HG02798 (cell line): ENCODE measurements around the gene WNT9A.
"Not testable (repeated sequence)": the region's sequence is repeated elsewhere in the genome, so short reads cannot be mapped to it uniquely, and the experiment has no call there.

Experiments used
- ATAC-seq: cut with Tn5 transposase; IDR thresholded peaks from one replicate; pipeline ENCODE4 v1.9.1; 2021; ENCODE audit warnings: mild to moderate bottlenecking; ENCODE audit not compliant: unreplicated experiment, poor library complexity

Gene WNT9A

DNA sequence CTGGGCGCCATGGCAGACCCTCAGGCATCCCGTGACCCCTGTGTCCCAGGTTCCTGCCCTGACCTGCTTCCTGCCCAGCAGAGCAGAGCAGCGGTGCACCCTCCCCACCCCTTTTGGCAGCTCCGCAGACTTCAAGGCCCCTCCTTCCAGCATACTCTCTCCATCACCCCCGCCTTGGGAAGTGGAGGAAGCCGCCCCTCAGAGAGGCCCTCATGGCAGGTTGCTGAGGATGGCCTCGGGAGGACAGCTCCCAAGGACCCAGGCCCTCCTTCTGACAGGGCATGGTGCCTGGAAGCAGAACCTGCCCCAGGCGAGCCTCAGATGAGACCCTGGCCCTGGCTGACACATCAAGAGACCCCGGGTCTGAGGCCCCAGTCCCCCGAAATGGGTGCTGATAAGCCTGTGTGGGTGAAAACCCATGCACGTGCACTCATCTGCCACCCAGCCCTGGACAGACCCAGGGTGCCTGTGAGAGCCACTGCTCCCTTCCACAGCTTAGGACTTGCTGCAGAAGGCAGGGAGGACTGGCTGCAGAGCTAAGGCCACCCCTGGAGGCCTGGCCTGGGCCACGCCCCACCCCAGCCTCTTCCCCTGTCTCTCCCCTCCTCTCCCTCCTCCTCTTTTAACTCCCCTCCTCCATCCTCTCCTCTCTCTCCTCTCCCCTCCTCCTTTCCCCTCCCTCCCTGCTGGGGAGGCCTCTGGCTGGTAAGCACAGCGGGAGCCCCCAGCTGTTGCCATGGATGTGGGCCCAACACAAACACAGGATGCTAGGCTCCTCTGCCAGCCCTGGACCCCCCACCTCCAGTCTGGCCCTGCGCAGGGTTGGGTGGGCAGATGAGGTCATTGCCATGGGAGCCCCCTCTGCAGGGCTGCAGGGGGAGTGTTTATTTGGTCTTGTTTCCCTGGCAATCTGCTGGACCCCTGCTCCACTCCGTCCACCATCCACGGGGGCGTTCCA is 33.7 kb downstream of the WNT9A start:
- no peak for ATAC-seq

DNA sequence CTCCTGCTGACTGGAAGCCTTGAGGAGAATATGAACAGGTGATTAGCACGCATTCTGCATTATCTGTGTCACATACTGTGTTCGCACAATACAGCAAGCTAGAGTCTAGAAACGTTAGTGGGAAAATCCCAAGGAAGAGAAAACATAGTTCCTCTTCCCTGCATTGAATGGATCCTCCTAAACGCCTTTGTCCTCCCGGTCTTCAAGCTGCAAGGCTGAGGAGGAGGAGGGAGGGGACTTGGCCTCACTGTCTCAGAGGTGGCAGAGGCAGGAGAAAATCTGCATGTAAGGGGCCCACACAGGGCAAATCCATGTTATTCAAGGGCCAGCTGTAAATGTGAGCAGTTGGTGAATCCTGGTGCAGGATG is 34.4 kb downstream of the WNT9A start:
- no peak for ATAC-seq

- no peak for ATAC-seq
Measured at GRCh38 chr1:227912866-227913265, 34.9 kb downstream of the WNT9A start.

DNA sequence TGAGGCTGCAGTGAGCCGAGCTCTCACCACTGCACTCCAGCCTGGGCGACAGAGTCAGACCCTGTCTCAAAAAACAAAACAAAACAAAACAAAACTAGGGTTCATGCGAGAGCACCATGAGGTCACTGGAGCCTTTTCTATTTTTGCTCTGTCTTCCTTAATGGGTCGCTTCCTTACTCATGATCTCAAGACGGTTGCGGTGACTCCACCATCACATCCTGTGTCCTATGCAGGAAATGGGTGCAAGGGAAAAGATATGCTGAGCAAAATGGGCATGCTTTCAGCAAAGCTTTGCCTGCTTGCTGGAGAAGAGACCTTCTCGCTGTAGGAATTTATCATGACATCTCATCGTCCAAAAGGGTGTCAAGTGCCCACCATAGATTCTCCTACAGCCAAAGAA is 36.4 kb downstream of the WNT9A start:
- no peak for ATAC-seq

- ATAC-seq: no peak
Measured at GRCh38 chr1:227910511-227911153, 37.1 kb downstream of the WNT9A start.

- ATAC-seq: not testable (repeated sequence)
Measured at GRCh38 chr1:227909923-227910328, 37.8 kb downstream of the WNT9A start.

- no peak for ATAC-seq
Measured at GRCh38 chr1:227909188-227909587, 38.5 kb downstream of the WNT9A start.

DNA sequence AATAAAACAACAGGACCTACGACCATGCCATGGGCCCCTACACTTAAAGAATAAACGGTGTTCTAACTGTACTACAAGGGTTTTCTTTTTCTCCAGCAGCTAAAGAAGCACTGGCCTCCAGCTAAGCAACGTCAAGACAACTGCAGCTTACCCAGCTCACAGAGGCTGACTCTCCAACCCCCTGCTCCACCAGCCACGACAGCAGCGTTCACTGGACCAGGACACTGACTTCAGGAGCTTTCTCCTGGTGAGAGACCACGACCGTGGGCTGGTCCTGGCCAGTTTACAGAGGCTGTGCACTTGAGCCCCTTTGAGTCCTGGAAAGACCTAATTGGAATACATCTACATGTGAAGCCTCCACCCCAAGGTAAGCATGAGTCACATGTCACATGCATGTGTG is 39.4 kb downstream of the WNT9A start:
- ATAC-seq: no peak

- ATAC-seq: no peak
Measured at GRCh38 chr1:227907439-227908015, 40.2 kb downstream of the WNT9A start.

GRCh38 chr1:227906550-227907071 is 41.1 kb downstream of the WNT9A start:
- no peak for ATAC-seq

- ATAC-seq: no peak
Measured at GRCh38 chr1:227905573-227906487, 41.9 kb downstream of the WNT9A start.

DNA sequence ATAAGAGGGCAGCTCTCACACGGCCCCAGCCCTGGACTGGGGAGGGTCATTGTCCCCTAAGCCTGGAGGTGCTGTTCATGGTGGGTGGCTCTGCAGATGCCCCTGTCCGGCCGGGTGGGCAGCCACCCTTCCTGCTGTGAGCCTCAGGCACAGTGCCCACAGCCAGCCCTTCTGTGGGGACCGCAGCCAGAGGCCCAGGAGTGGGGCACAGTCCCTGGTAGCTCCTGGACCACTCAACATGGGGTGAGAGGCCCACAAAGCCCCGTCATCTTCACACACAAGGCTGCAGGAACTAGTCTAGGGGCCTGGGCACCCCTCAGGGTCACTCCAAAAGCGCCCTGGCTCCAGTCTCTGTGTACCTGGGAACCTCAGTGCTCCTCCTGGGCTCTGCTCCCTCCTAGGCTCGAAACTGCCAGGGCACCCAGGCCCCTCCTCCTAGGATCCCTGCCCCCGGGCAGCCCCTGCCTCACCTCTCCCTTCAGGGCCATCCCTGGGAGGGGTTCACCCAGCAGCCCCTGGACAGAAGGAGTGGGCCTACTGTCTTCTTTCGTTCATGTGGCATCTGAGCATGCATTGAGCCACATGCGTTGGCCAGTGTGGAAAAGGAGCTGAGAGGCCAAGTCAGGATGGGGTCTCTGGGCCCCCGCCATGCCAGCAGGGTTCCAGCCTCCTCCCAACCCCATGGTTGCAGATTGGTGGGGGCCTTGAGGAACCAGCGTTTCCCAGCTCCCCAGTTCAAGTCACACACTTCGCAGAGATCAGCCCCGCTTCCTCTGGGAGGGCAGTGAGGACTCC is 43.0 kb downstream of the WNT9A start:
- ATAC-seq: no peak

DNA sequence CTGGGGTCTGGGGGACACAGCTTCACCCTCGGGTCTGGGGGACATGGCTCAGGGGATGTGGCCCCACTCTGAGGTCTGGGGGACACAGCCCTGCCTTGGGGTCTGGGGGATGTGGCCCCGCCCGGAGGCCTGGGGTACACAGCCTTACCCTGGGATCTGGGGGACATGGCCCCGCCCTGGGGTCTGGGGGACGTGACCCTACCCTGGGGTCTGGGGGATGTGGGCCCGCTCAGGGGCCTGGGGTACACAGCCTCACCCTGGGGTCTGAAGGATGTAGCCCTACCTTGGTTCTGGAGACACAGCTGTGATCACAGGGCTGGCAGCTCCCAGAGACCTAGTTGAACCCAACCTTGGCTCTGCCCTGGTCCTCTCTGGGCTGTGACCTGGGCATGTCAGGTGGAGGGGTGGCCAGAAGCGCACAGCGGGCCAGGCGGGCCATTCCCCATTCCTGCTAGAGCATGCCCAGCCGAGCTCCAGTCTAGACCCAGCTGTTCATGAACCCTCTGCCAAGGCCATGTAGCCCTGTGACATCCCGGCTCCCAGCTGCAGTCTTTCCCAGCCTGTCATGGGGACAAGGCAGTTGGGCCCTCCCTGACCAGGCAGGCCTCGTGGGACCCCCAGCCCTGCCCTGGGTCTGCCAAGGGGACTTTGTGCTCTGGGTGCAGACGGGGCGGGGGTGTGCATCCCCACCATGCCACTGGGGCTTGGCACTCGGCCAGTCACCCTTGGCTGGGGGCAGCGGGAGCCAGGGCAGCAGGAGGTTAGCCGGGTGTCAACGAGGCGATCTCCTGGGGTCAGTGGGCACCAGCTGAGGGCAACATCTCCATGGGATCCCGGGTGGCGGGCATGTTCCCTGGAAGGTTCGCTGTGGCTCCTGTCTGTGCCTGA is 43.9 kb downstream of the WNT9A start:
- ATAC-seq: no peak

- ATAC-seq: no peak
Measured at GRCh38 chr1:227903061-227903521, 44.6 kb downstream of the WNT9A start.

DNA sequence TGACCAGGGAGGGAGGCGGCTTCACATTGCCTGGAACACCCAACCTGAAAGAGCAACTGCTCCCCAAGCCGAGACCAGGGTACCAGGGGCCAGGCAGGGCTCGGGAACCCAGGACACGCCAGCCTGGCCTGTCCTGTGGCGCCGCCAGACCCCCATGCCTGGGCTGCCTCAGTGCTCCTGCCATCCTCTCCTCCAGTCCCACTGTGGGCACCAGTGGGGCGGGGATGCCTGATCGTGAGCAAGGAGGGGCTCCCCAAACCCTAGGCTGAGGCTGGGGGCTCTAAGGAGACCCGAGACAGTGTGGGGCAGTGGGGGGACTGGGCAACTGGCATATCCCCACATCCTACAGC is 45.1 kb downstream of the WNT9A start:
- no peak for ATAC-seq

DNA sequence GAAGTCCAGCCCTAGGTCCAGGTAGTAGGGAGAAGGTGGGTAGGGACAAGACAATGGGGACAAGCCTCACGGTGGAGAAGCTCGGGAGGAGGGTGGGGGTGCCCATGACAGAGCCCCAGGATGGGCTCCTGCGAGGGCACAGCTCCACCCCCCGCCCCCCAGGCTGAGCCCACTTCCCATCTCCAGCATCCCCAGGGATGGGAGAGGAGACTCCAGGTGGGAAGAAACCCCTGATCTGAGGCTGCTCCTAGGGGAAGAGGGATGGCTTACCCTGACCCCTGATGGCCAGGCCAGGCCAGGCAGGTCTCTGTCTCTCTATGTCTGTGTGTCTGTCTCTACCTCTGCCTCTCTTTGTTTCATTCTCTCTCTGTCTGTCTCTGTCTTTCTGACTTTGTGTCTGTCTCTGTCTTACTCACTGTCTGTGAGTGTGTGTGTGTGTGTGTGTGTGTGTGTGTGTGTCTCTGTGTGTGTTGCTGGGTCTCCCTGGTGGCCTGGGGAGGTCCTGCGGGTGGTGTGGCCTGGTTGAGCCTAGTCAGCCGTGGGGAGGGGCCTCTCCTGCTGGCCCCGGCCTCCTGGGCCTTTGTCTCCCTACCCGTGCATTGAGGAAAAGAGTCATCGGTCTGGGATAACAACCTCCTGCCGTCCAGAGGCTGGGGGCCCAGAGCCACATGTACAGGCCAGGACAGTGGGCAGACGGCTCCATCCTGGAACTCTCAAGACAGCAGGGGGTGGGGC is 45.7 kb downstream of the WNT9A start:
- no peak for ATAC-seq

DNA sequence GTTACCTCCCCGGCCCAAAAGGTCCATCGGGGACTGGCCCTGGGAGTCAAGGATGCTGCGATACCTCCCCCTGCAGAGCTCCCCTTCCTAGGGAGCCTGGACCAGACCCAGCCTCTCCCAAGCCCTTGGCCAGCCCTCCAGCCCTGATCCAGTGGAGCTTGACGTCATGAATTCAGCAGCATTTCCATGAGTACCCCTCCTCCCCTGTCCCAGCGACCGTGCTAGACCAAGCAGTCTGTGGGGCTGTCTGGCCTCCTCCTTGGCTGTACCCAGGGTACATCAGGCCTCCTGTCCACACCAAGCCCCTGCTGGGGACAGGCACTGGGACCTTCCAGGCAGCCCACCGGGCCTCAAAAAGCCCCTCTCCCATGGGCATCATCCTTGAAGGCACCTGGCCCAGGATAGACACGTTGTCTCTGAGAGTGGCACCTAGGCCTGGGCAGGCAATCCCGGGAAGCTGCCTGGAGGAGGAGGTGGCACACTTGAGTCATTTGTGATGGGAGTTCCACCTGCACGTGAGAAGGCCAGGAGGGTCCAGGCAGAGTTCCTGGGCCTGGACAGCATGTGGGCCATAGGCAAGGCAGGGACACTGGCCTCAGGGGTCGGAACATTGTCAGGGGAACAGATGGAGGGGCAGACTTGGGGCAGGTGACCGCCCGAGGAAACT is 46.4 kb downstream of the WNT9A start:
- ATAC-seq: no peak
